Vagina (tissue), 2 donors: ENCODE results near the gene PPP2R2B.

ENCODE experiments used
- POLR2A ChIP-seq, 2 donors: fragments of 450-650 bp; IDR thresholded peaks; one replicate each; pipeline ENCODE4 v1.6.1; 2017; ENCODE audit warnings: antibody characterized with exemption in 2 of 2, mild to moderate bottlenecking in 2 of 2, moderate library complexity in 2 of 2
- POLR2AphosphoS5 ChIP-seq, 2 donors: sonication (generic); formaldehyde crosslinking; IDR thresholded peaks; one replicate each; pipeline ENCODE4 v1.9.0; 2017; ENCODE audit warnings: antibody characterized with exemption in 2 of 2, mild to moderate bottlenecking in 2 of 2, low read depth in 1 of 2; ENCODE audit not compliant: insufficient read depth in 1 of 2
- TF ChIP-seq, protein P1 (sequence below), 3 experiments: fragments of 450-650 bp in 2 of 3; fragments of 200-600 bp in 1 of 3; sonication (generic) in 1 of 3; IDR thresholded peaks; one replicate each; pipeline ENCODE4 v1.5.1; 2017 to 2019; ENCODE audit warnings: antibody characterized with exemption in 3 of 3, mild to moderate bottlenecking in 2 of 3, moderate library complexity in 2 of 3

DNA sequence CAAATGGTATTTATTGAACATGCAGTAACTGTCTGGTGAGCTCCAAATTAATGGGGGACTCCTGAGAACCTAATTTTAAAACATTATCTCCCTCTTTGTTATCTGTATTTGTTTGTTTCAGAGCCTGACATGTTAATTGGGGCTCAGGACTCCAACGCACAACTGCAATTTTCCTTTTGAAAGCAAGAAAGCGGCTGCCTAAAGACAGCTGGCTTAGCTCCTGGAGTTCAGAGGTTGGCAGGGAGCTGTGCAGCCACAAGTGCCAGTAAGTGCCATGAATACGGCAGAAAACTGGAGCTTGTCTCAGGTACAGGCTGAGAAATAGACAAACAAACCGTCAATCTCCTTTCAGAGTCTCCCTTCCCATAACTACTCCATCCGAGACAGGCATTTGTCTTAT is 80.9 kb downstream of the PPP2R2B start:
- TF ChIP-seq POLR2A (IDR thresholded peaks at IDR 0.05): no peak
- TF ChIP-seq, protein P1, sequence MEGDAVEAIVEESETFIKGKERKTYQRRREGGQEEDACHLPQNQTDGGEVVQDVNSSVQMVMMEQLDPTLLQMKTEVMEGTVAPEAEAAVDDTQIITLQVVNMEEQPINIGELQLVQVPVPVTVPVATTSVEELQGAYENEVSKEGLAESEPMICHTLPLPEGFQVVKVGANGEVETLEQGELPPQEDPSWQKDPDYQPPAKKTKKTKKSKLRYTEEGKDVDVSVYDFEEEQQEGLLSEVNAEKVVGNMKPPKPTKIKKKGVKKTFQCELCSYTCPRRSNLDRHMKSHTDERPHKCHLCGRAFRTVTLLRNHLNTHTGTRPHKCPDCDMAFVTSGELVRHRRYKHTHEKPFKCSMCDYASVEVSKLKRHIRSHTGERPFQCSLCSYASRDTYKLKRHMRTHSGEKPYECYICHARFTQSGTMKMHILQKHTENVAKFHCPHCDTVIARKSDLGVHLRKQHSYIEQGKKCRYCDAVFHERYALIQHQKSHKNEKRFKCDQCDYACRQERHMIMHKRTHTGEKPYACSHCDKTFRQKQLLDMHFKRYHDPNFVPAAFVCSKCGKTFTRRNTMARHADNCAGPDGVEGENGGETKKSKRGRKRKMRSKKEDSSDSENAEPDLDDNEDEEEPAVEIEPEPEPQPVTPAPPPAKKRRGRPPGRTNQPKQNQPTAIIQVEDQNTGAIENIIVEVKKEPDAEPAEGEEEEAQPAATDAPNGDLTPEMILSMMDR (IDR thresholded peaks at IDR 0.05): no peak
- no peak for TF ChIP-seq POLR2AphosphoS5 (IDR thresholded peaks at IDR 0.05; ENCODE audit: insufficient read depth in 1 of 2, low read depth in 1 of 2)
